HL-60 (cell line): Measurements from ENCODE around the gene PIMREG.

Experiments
- GABPA ChIP-seq: IDR thresholded peaks from 2 replicates; pipeline ENCODE4 v1.6.1; 2012; ENCODE audit warnings: low read depth
- POLR2AphosphoS5 ChIP-seq: IDR thresholded peaks from 2 replicates; pipeline ENCODE4 v1.6.1; 2012; ENCODE audit warnings: low read depth
- REST ChIP-seq: IDR thresholded peaks from 2 replicates; pipeline ENCODE4 v1.6.1; 2012; ENCODE audit warnings: low read depth; ENCODE audit not compliant: insufficient replicate concordance
- TF ChIP-seq, protein P1 (sequence below): IDR thresholded peaks from one replicate; pipeline ENCODE4 v1.5.1; 2011; ENCODE audit warnings: low read length, control low read depth, inconsistent platforms; ENCODE audit not compliant: insufficient read depth

- TF ChIP-seq, protein P1, sequence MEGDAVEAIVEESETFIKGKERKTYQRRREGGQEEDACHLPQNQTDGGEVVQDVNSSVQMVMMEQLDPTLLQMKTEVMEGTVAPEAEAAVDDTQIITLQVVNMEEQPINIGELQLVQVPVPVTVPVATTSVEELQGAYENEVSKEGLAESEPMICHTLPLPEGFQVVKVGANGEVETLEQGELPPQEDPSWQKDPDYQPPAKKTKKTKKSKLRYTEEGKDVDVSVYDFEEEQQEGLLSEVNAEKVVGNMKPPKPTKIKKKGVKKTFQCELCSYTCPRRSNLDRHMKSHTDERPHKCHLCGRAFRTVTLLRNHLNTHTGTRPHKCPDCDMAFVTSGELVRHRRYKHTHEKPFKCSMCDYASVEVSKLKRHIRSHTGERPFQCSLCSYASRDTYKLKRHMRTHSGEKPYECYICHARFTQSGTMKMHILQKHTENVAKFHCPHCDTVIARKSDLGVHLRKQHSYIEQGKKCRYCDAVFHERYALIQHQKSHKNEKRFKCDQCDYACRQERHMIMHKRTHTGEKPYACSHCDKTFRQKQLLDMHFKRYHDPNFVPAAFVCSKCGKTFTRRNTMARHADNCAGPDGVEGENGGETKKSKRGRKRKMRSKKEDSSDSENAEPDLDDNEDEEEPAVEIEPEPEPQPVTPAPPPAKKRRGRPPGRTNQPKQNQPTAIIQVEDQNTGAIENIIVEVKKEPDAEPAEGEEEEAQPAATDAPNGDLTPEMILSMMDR, result no peak
- TF ChIP-seq REST, result no peak
- TF ChIP-seq POLR2AphosphoS5, result no peak
- no peak for TF ChIP-seq GABPA
These were observed 28.6 kb upstream of the PIMREG start for GRCh38 chr17:6415616-6416015.
